T-helper 2 cell treated with Interferon-gamma antibody and Interleukin-4, amounts not matched to agents 100 ng/mL and 5 ng/mL, for 36 hours (primary cell): Measurements from ENCODE around the gene UGGT2. TPM values are rescaled to one million over a fixed set of nuclear protein-coding genes. Genes with fewer than 3 reads are reported as not detected.

Experiments
- total RNA-seq: library from RNA; stranded (reverse); gene quantifications from 2 replicates; pipeline ENCODE4 v1.2.3, GENCODE V29; 2022

The UGGT2 gene
- total RNA-seq, 1 donor from 2014 or later = 0.52 TPM

Other genes starting within 250 kb of the UGGT2 start
- not detected in 2 replicates for gene HS6ST3, start 36.7 kb upstream of the UGGT2 start, total RNA-seq